SU-DHL-6 (cell line): ENCODE measurements around the gene C6orf47.

Experiments
- EZH2phosphoT487 ChIP-seq: fragments of 200-600 bp; sonication (generic), shearing (Covaris generic); conservative IDR thresholded peaks from 2 replicates; pipeline ENCODE4 v1.6.1; 2018; ENCODE audit warnings: mild to moderate bottlenecking, antibody characterized with exemption, low read length, moderate library complexity, mixed read lengths
- TF ChIP-seq, protein P1 (sequence below): fragments of 200-600 bp; sonication (generic); IDR thresholded peaks from one replicate; pipeline ENCODE4 v1.5.1; 2017; ENCODE audit warnings: antibody characterized with exemption, mild to moderate bottlenecking, low read length, moderate library complexity; ENCODE audit not compliant: insufficient read depth, poor library complexity, severe bottlenecking

DNA sequence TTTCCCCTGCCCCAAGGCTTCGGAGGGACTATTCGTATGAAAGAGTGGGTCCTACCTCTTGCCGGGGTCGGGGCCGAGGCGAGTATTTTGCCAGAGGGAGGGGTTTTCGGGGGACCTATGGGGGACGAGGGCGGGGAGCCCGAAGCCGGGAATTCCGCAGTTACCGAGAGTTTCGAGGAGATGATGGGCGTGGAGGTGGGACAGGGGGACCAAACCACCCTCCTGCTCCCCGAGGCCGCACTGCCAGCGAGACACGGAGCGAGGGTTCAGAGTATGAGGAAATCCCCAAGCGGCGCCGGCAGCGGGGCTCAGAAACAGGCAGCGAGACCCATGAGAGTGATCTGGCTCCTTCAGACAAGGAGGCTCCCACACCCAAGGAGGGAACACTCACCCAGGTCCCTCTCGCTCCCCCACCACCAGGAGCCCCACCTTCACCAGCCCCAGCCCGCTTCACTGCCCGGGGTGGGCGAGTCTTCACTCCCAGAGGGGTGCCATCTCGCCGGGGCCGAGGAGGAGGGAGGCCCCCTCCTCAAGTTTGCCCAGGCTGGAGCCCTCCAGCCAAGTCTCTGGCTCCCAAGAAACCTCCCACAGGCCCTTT lies 28.8 kb downstream of the C6orf47 start:
- TF ChIP-seq, protein P1, sequence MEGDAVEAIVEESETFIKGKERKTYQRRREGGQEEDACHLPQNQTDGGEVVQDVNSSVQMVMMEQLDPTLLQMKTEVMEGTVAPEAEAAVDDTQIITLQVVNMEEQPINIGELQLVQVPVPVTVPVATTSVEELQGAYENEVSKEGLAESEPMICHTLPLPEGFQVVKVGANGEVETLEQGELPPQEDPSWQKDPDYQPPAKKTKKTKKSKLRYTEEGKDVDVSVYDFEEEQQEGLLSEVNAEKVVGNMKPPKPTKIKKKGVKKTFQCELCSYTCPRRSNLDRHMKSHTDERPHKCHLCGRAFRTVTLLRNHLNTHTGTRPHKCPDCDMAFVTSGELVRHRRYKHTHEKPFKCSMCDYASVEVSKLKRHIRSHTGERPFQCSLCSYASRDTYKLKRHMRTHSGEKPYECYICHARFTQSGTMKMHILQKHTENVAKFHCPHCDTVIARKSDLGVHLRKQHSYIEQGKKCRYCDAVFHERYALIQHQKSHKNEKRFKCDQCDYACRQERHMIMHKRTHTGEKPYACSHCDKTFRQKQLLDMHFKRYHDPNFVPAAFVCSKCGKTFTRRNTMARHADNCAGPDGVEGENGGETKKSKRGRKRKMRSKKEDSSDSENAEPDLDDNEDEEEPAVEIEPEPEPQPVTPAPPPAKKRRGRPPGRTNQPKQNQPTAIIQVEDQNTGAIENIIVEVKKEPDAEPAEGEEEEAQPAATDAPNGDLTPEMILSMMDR = no peak
- TF ChIP-seq EZH2phosphoT487 = no peak
